Thoracic aorta (tissue), 2 donors: ENCODE measurements around the gene PHF13. TPM values are rescaled to one million over a fixed set of nuclear protein-coding genes. Genes with fewer than 3 reads are reported as not detected.
"Not testable (repeated sequence)": the region's sequence is repeated elsewhere in the genome, so short reads cannot be mapped to it uniquely, and the experiment has no call there.

ENCODE experiments used
- ATAC-seq: fragments of 150-250 bp; one replicate; pipeline ENCODE4 v1.8.0; 2017; ENCODE audit warnings: low read depth; ENCODE audit not compliant: insufficient number of reproducible peaks, low FRiP score
- DNase-seq: peaks from one replicate; pipeline ENCODE4 v3.0.0-alpha.2; 2020; ENCODE audit warnings: low spot score
- H3K27ac ChIP-seq, 2 donors: fragments of 200-600 bp; sonication (generic); 1 replicate in 1 of 2; 2 replicates in 1 of 2; pipeline ENCODE4 v1.5.1; 2016; ENCODE audit warnings: mild to moderate bottlenecking in 2 of 2, moderate library complexity in 2 of 2
- H3K27me3 ChIP-seq: fragments of 200-600 bp; sonication (generic); replicated peaks from 2 replicates; pipeline ENCODE4 v1.6.0; 2016; ENCODE audit warnings: mild to moderate bottlenecking; ENCODE audit not compliant: insufficient read depth
- H3K36me3 ChIP-seq: fragments of 200-600 bp; sonication (generic); one replicate; pipeline ENCODE4 v1.5.1; 2016
- H3K4me1 ChIP-seq, 2 donors: fragments of 200-600 bp; sonication (generic); 1 replicate in 1 of 2; 2 replicates in 1 of 2; pipeline versions ENCODE4 v1.5.1 to v1.6.0; 2016; ENCODE audit warnings: low read depth in 2 of 2, mild to moderate bottlenecking in 1 of 2; ENCODE audit not compliant: control insufficient read depth in 1 of 2
- H3K4me3 ChIP-seq: fragments of 200-600 bp; sonication (generic); 2 replicates; pipeline ENCODE4 v1.5.1; 2016; ENCODE audit warnings: mild to moderate bottlenecking
- H3K9me3 ChIP-seq: fragments of 200-600 bp; sonication (generic); 2 replicates; pipeline ENCODE4 v1.5.1; 2016
- CTCF ChIP-seq: fragments of 200-600 bp; sonication (generic); IDR thresholded peaks from one replicate; pipeline ENCODE4 v1.5.1; 2019; ENCODE audit warnings: antibody characterized with exemption
- total RNA-seq, 2 donors: library from RNA; depleted of rRNA; stranded (reverse); fragments of >200 nt; gene quantifications; one replicate each; pipeline versions ENCODE4 v1.1.0 to v1.2.3, GENCODE V29; 2016

PHF13 gene
- total RNA-seq, 2 donors from 2014 or later: 14.6 to 17.7 TPM

- TF ChIP-seq CTCF: peak; percentile 31
- Histone ChIP-seq H3K36me3 (peaks cover 51% of the 10 kb centered on the region), H3K4me3 (no peak overlapping the region), H3K9me3 (no peaks in the 10 kb centered on the region), H3K27me3 (no peaks in the 10 kb centered on the region), H3K4me1 (peaks cover 5 to 17% of the 10 kb centered on the region in 2 donors), H3K27ac (no peak overlapping the region)
- DNase-seq (no peak), ATAC-seq (no peak)
These were observed 21.0 kb downstream of the PHF13 start for GRCh38 chr1:6634371-6635052.

GRCh38 chr1:6635161-6635909 lies 21.8 kb downstream of the PHF13 start:
- DNase-seq: no peak
- Histone ChIP-seq H3K36me3 (peaks cover 48% of the 10 kb centered on the region), H3K27ac (no peak overlapping the region), H3K4me1 (peaks cover 5 to 17% of the 10 kb centered on the region in 2 donors), H3K9me3 (no peaks in the 10 kb centered on the region), H3K27me3 (no peaks in the 10 kb centered on the region), H3K4me3 (no peak overlapping the region)
- TF ChIP-seq CTCF: no peak
- no peak for ATAC-seq

- Histone ChIP-seq H3K9me3 (no peaks in the 10 kb centered on the region), H3K27ac (no peak overlapping the region), H3K4me3 (no peak overlapping the region), H3K27me3 (no peaks in the 10 kb centered on the region), H3K4me1 (peaks cover 5 to 17% of the 10 kb centered on the region in 2 donors), H3K36me3 (peaks cover 42% of the 10 kb centered on the region)
- no peak for TF ChIP-seq CTCF
- no peak for ATAC-seq
- DNase-seq: no peak
These were observed 22.6 kb downstream of the PHF13 start for GRCh38 chr1:6635910-6636760.

GRCh38 chr1:6636778-6637177 lies 23.2 kb downstream of the PHF13 start:
- peaks cover 42% of the 10 kb centered on the region for H3K36me3 ChIP-seq
- not testable (repeated sequence) for H3K27me3 ChIP-seq, ATAC-seq, DNase-seq, H3K4me3 ChIP-seq, H3K9me3 ChIP-seq
- peak overlapping the region in 1 of 2 donors; percentile 68 for H3K27ac ChIP-seq
- peaks cover 5 to 17% of the 10 kb centered on the region in 2 donors for H3K4me1 ChIP-seq

GRCh38 chr1:6637770-6638169 lies 24.2 kb downstream of the PHF13 start:
- TF ChIP-seq CTCF: no peak
- Histone ChIP-seq H3K27ac (peak overlapping the region; percentile 64 to 68), H3K4me3 (peak overlapping the region; percentile 34), H3K36me3 (peaks cover 34% of the 10 kb centered on the region), H3K9me3 (no peaks in the 10 kb centered on the region), H3K4me1 (peaks cover 5 to 17% of the 10 kb centered on the region in 2 donors), H3K27me3 (no peaks in the 10 kb centered on the region)
- no peak for ATAC-seq
- DNase-seq: no peak
